GM19324 (cell line): ENCODE data around the gene USP48.
"Not testable (repeated sequence)": the region's sequence is repeated elsewhere in the genome, so short reads cannot be mapped to it uniquely, and the experiment has no call there.

ENCODE experiments used
- ATAC-seq: cut with Tn5 transposase; IDR thresholded peaks from one replicate; pipeline ENCODE4 v1.9.1; 2021; ENCODE audit warnings: mild to moderate bottlenecking, moderate library complexity; ENCODE audit not compliant: unreplicated experiment, low FRiP score

The USP48 gene

GRCh38 chr1:21703318-21703963 is 79.5 kb downstream of the USP48 start:
- no peak for ATAC-seq

- ATAC-seq: no peak
Measured at GRCh38 chr1:21702780-21703179, 80.2 kb downstream of the USP48 start.

GRCh38 chr1:21701401-21701800 is 81.5 kb downstream of the USP48 start:
- ATAC-seq: no peak

GRCh38 chr1:21700094-21700493 is 82.9 kb downstream of the USP48 start:
- no peak for ATAC-seq

GRCh38 chr1:21696931-21697330 is 86.0 kb downstream of the USP48 start:
- ATAC-seq: no peak

GRCh38 chr1:21693732-21694131 is 89.2 kb downstream of the USP48 start:
- no peak for ATAC-seq

GRCh38 chr1:21691739-21692138 is 91.2 kb downstream of the USP48 start:
- ATAC-seq: no peak

GRCh38 chr1:21689661-21690372 is 93.1 kb downstream of the USP48 start:
- ATAC-seq: no peak

- ATAC-seq: no peak
Measured at GRCh38 chr1:21687081-21687529, 95.8 kb downstream of the USP48 start.

GRCh38 chr1:21685946-21686678 is 96.8 kb downstream of the USP48 start:
- no peak for ATAC-seq

GRCh38 chr1:21681426-21681825 is 101.5 kb downstream of the USP48 start:
- no peak for ATAC-seq

- ATAC-seq: no peak
Measured at GRCh38 chr1:21680918-21681317, 102.0 kb downstream of the USP48 start.

- ATAC-seq: no peak
Measured at GRCh38 chr1:21680381-21680780, 102.6 kb downstream of the USP48 start.

- ATAC-seq: no peak
Measured at GRCh38 chr1:21677168-21677567, 105.8 kb downstream of the USP48 start.

- ATAC-seq: no peak
Measured at GRCh38 chr1:21674957-21675356, 108.0 kb downstream of the USP48 start.

GRCh38 chr1:21673853-21674252 is 109.1 kb downstream of the USP48 start:
- not testable (repeated sequence) for ATAC-seq

- no peak for ATAC-seq
Measured at GRCh38 chr1:21673277-21673780, 109.6 kb downstream of the USP48 start.

GRCh38 chr1:21672478-21673276 is 110.3 kb downstream of the USP48 start:
- no peak for ATAC-seq

- no peak for ATAC-seq
Measured at GRCh38 chr1:21671915-21672314, 111.0 kb downstream of the USP48 start.
